Measurements from ENCODE around the gene TRAPPC1. TPM values are rescaled to one million over a fixed set of nuclear protein-coding genes. Genes with fewer than 3 reads are reported as not detected.

The TRAPPC1 gene
- polyA plus RNA-seq, 1 donor: 86.8 TPM

DNA sequence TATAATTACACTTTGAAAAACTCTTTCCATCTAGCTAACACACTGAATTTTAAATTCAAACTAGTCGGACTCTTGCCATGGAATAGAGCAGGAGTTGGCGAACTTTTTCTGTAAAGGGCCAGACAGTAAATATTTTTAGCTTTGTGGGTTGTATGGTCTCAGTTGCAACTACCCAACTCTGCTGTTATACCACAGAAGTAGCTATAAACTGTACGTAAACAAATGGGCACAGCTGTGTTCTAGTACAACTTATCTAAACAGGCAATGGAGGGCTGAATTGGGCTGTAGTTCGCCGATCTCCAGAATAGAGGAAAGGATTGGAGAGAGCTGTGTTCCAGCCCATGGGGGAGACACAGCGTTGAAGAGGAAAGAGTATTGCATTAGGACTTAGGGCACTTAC is 9.0 kb upstream of the TRAPPC1 start:
- no peak for DNase-seq (ENCODE audit: low read depth)

GRCh38 chr17:7940034-7940433 is 8.3 kb upstream of the TRAPPC1 start:
- no peak for DNase-seq (ENCODE audit: low read depth)

GRCh38 chr17:7935859-7936258 is 4.1 kb upstream of the TRAPPC1 start:
- no peak for DNase-seq (ENCODE audit: low read depth)

- DNase-seq (ENCODE audit: low read depth): no peak
Measured at GRCh38 chr17:7932949-7933348, 1.2 kb upstream of the TRAPPC1 start.

DNA sequence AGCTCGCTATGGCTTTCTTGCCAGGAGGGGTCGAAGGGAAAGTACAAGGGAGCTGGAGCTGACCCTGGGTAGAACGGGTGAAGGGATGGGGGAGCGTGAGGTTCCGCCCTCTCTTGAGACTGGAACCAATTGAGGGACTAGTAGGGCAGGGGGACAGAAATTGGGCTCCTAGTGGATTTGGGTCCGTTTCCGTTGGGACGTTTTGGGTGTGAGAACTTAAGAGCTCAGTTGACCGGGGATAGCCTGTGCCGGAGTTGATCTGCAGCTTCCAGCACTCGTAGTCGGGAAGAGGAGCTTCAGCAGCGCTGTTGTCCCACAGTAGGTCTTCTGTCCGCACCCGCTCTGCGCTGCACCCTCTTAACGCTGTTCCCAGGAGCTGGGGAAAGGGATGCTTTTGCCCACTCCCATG is 741 bp upstream of the TRAPPC1 start:
- DNase-seq (ENCODE audit: low read depth): no peak

GRCh38 chr17:7930841-7931631 is 710 bp downstream of the TRAPPC1 start:
- DNase-seq (ENCODE audit: low read depth): no peak

- DNase-seq (ENCODE audit: low read depth): no peak
Measured at GRCh38 chr17:7929158-7930023, 2.4 kb downstream of the TRAPPC1 start, which contains the start of gene KCNAB3. TSS of gene KCNAB3 (minus strand) at chr17:7929856. CDS start at chr17:7929435, 421 bp downstream.

- no peak for DNase-seq (ENCODE audit: low read depth)
Measured at GRCh38 chr17:7927596-7927995, 4.2 kb downstream of the TRAPPC1 start.

DNA sequence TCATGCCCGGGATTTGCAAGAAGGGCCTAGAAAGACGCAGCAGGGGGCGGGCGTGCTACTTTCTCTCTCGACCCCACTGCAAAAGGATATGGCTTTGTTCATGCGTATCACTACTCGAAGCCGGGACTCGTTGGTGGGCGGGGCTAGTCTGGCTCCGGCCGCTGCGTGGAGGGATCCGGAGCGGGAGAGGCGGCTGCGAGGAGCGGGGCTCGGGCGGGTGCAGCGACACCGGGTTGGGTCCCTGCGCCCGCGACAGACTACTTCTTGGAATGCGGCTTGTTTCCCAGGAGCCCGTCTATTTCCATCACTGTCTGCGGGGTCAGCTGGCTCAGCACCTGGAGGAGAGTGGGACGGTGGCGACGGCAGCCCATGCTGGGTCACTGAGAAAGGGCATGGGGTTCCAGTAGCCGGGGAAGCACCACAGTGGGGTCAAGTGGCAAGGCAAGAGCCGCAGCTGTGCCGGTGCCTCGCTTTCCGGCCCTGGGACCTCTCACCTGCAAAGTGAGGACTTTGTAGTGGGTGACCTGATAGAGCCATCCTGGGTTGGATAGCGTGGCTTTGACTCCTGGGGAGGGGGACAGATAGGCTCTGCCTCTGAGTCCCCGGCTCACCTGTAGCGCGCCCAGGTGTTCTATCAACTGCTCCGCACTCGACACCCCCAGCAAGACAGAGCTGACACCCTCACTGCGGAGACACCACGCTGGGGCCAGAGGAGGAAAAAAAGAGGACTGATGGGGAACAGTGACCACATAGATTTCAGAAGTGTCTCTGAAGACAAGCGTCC is 8.7 kb downstream of the TRAPPC1 start:
- DNase-seq (ENCODE audit: low read depth): no peak

DNA sequence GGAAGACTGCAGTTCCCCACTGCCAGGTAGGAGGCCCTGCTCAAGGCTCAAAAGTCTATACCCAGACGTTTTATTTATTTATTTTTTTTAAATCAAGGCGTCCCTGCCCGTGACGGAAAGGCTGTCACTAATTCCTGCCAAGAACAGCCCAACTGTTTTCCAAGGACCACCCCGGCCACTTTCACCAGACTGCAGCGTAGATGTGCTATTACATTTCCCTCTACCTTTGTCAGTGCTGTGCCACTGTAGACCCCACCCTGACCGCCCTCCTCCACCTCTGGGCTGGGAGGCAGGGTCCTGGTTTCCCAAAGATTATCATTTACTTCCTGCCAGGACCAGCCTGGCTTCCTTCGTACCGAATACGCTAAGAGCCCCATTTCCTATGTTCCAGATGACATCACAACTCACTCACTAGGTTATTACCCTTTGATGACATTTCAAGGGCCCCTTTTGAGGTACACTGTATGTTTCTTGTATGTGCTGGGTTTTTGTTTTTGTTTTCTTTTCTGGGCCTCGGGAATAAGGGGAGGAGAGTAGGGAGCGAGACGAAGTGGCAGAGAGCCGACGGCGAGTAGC is 9.4 kb downstream of the TRAPPC1 start:
- DNase-seq (ENCODE audit: low read depth): no peak

- DNase-seq (ENCODE audit: low read depth): no peak
Measured at GRCh38 chr17:7916808-7917207, 14.9 kb downstream of the TRAPPC1 start.

DNA sequence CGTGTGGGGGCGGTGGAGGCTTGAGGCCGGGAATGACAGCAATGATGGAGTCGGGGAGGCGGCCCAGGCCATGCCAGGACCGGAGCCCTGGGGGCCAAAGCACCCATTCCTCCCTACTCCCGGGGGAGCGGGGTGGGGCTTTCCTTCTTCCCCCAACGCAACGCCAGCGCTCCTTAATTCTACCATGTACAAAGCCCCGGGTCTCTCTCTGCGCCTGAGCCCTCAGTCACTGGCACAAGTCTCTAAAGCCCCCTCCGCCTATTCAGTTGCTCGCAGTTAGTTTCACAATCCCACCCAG is 15.4 kb downstream of the TRAPPC1 start:
- no peak for DNase-seq (ENCODE audit: low read depth)

- DNase-seq (ENCODE audit: low read depth): peak; percentile 84
Measured at GRCh38 chr17:7915611-7916384, 15.9 kb downstream of the TRAPPC1 start, which contains the start of gene RNF227. TSS of gene RNF227 (minus strand) at chr17:7916289. CDS start at chr17:7916195, 94 bp downstream.

GRCh38 chr17:7915179-7915610 is 16.6 kb downstream of the TRAPPC1 start:
- no peak for DNase-seq (ENCODE audit: low read depth)

GRCh38 chr17:7912927-7913524 is 18.7 kb downstream of the TRAPPC1 start:
- DNase-seq (ENCODE audit: low read depth): no peak

DNA sequence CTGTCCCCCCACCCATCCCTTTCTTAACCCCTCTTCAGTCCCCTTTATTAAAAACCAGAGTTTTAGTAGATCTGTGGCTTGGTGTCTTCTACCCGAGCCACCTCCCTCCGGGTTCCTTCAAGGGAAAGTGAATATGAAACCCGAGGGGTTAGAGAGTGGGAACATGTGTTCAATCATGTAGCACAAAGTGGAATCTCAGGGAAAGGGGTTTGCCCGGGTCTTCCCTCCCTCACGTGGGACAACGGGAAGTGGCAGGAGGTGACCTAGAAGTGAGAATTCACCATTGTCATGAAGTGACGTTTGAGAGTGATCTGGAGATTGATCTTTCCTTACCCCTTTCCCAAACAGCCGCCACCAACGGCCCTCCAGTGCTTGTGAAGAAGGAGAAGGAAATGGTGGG is 20.6 kb downstream of the TRAPPC1 start:
- no peak for DNase-seq (ENCODE audit: low read depth)

GRCh38 chr17:7910711-7911110 is 21.0 kb downstream of the TRAPPC1 start:
- no peak for DNase-seq (ENCODE audit: low read depth)

DNA sequence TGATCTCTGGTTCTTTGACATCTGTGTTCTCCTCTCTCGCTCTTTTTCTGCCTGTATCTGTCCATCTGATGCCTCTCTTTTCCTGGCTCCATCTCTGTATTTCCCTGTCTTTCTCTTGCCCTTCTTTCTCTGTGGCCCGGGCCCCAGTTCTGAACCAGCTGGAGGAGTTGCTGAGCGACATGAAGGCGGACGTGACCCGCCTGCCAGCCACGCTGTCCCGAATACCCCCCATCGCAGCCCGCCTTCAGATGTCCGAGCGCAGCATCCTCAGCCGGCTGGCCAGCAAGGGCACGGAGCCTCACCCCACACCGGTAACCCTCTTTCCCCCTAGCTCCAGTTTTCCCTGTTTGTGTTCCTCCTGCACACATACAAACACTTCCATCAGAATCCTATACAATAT is 21.5 kb downstream of the TRAPPC1 start:
- no peak for DNase-seq (ENCODE audit: low read depth)

GRCh38 chr17:7909089-7909488 is 22.7 kb downstream of the TRAPPC1 start:
- DNase-seq (ENCODE audit: low read depth): no peak

Measured in forelimb muscle (tissue), 1 donor.